WTC11 (cell line): ENCODE results near the gene NHERF1.

Experiments
- CTCF ChIP-seq: fragments of 200-600 bp; IDR thresholded peaks from 2 replicates; pipeline ENCODE4 v1.8.0; 2022; ENCODE audit warnings: antibody characterized with exemption
- ESRRA ChIP-seq: sonication (generic); formaldehyde crosslinking; IDR thresholded peaks from 2 replicates; pipeline ENCODE4 v1.8.1; 2022; ENCODE audit warnings: mild to moderate bottlenecking, missing genetic modification reagents, borderline replicate concordance
- JUN ChIP-seq: sonication (generic); formaldehyde crosslinking; IDR thresholded peaks from 2 replicates; pipeline ENCODE4 v1.8.0; 2023; ENCODE audit warnings: mild to moderate bottlenecking, missing genetic modification reagents
- MLX ChIP-seq: sonication (generic); formaldehyde crosslinking; IDR thresholded peaks from 2 replicates; pipeline ENCODE4 v1.8.1; 2023; ENCODE audit warnings: mild to moderate bottlenecking, missing genetic modification reagents, moderate library complexity
- NFYB ChIP-seq: sonication (generic); formaldehyde crosslinking; conservative IDR thresholded peaks from 2 replicates; pipeline ENCODE4 v1.8.0; 2022; ENCODE audit warnings: low read depth, missing genetic modification reagents
- NR2C2 ChIP-seq: sonication (generic); formaldehyde crosslinking; IDR thresholded peaks from 2 replicates; pipeline ENCODE4 v1.8.0; 2022; ENCODE audit warnings: mild to moderate bottlenecking, missing genetic modification reagents
- SMAD4 ChIP-seq: sonication (generic); formaldehyde crosslinking; IDR thresholded peaks from 2 replicates; pipeline ENCODE4 v1.8.0; 2022; ENCODE audit warnings: mild to moderate bottlenecking, missing genetic modification reagents
- SP1 ChIP-seq: sonication (generic); formaldehyde crosslinking; conservative IDR thresholded peaks from 2 replicates; pipeline ENCODE4 v1.8.1; 2022; ENCODE audit warnings: missing genetic modification reagents
- USF1 ChIP-seq: sonication (generic); formaldehyde crosslinking; IDR thresholded peaks from 2 replicates; pipeline ENCODE4 v1.8.0; 2022; ENCODE audit warnings: mild to moderate bottlenecking, missing genetic modification reagents
- ZBTB21 ChIP-seq: sonication (generic); formaldehyde crosslinking; IDR thresholded peaks from 2 replicates; pipeline ENCODE4 v1.8.1; 2023; ENCODE audit warnings: mild to moderate bottlenecking, missing genetic modification reagents, borderline replicate concordance
- ZNF232 ChIP-seq: sonication (generic); formaldehyde crosslinking; IDR thresholded peaks from 2 replicates; pipeline ENCODE4 v1.8.0; 2022; ENCODE audit warnings: mild to moderate bottlenecking, missing genetic modification reagents
- ZNF416 ChIP-seq: fragments of 250-450 bp; sonication (Bioruptor Pico); IDR thresholded peaks from 2 replicates; pipeline ENCODE4 v1.9.0; 2021; ENCODE audit warnings: mild to moderate bottlenecking, inconsistent platforms
- TF ChIP-seq, protein P1 (sequence below): sonication (generic); formaldehyde crosslinking; IDR thresholded peaks from 2 replicates; pipeline ENCODE4 v1.8.1; 2023; ENCODE audit warnings: mild to moderate bottlenecking, missing genetic modification reagents, moderate library complexity

DNA sequence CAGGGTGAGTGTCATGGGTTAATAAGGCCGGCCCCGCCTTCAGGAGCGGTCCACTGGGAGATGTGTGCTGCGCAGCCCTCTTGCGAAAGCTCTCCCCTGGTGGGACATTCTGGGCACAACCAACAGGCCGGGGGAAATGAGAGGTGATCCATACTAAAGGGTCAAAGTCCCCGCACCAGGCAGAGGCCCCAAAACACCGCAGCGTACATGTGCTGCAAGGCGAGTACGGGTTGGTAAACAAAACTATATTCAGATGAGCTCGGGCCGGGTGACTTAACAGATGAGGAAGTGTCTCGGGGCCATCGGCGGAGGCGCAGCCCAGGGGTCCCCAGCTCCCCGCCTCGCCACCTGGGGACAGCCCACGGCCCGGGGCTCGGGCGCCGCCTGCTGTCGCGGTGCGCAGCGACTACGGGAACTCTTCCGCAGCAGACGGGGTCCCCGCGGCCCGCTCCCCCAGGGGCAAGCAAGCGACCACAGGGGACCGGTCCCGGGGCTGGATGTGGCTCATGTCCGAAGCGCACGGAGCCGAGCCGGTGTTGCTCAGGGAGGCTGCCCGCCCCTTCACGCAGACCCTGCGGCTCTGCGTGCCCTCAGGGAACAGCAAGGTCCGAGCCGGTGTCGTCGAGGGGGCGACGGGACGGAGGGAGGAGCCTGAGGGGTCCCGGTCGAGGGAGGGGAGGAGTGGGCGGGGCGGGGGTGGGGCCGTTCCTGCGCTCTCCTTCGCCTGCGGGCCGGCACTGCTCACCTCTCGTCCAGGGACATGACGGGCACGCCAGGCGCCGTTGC is 11.7 kb upstream of the NHERF1 start, which contains the start of gene RAB37:
- TF ChIP-seq MLX (CRISPR knock-in tag), result no peak
- TF ChIP-seq JUN (CRISPR knock-in tag), result no peak
- TF ChIP-seq NR2C2 (CRISPR knock-in tag), result no peak
- no peak for TF ChIP-seq SMAD4
- TF ChIP-seq ZNF416 (CRISPR knock-in tag), result no peak
- no peak for TF ChIP-seq CTCF
- TF ChIP-seq, protein P1, sequence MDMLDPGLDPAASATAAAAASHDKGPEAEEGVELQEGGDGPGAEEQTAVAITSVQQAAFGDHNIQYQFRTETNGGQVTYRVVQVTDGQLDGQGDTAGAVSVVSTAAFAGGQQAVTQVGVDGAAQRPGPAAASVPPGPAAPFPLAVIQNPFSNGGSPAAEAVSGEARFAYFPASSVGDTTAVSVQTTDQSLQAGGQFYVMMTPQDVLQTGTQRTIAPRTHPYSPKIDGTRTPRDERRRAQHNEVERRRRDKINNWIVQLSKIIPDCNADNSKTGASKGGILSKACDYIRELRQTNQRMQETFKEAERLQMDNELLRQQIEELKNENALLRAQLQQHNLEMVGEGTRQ (CRISPR knock-in tag), result no peak
- TF ChIP-seq ZBTB21 (CRISPR knock-in tag), result no peak
- TF ChIP-seq ESRRA, result no peak
- TF ChIP-seq USF1, result no peak
- no peak for TF ChIP-seq NFYB (CRISPR knock-in tag)
- no peak for TF ChIP-seq ZNF232
- peak; percentile 44; the same call in 1 of the 2 replicates for TF ChIP-seq SP1 (CRISPR knock-in tag)
